MM.1S (cell line): ENCODE measurements around the gene BCL2L11.

ENCODE experiments used
- DNase-seq: peaks from one replicate; pipeline ENCODE4 v3.0.0-alpha.2; 2015
- H2AFZ ChIP-seq: fragments of 300-600 bp; sonication (generic); 2 replicates; pipeline ENCODE4 v1.6.0; 2016; ENCODE audit warnings: antibody characterized with exemption, low read length
- H3F3A ChIP-seq: fragments of 300-600 bp; sonication (generic); 2 replicates; pipeline ENCODE4 v1.6.1; 2016; ENCODE audit warnings: mild to moderate bottlenecking, antibody characterized with exemption, low read length, moderate library complexity, mixed read lengths; ENCODE audit not compliant: insufficient read depth
- H3K27ac ChIP-seq: fragments of 300-600 bp; sonication (generic); 2 replicates; pipeline ENCODE4 v1.5.1; 2016; ENCODE audit warnings: mild to moderate bottlenecking, low read length
- H3K27me3 ChIP-seq: fragments of 300-600 bp; sonication (generic); replicated peaks from 2 replicates; pipeline ENCODE4 v1.6.0; 2016; ENCODE audit warnings: low read length; ENCODE audit not compliant: insufficient read depth
- H3K36me3 ChIP-seq: fragments of 300-600 bp; sonication (generic); replicated peaks from 2 replicates; pipeline ENCODE4 v1.6.1; 2016; ENCODE audit warnings: mild to moderate bottlenecking, low read length, mixed read lengths; ENCODE audit not compliant: insufficient read depth
- H3K4me1 ChIP-seq: fragments of 300-600 bp; sonication (generic); 2 replicates; pipeline ENCODE4 v1.6.1; 2016; ENCODE audit warnings: low read length, mixed read lengths
- H3K4me2 ChIP-seq: fragments of 300-600 bp; sonication (generic); 2 replicates; pipeline ENCODE4 v1.6.0; 2016; ENCODE audit warnings: low read depth, low read length
- H3K4me3 ChIP-seq: fragments of 300-600 bp; sonication (generic); 2 replicates; pipeline ENCODE4 v1.5.1; 2016; ENCODE audit warnings: low read length, mixed read lengths
- H3K79me2 ChIP-seq: fragments of 300-600 bp; sonication (generic); 2 replicates; pipeline ENCODE4 v1.6.1; 2016; ENCODE audit warnings: mixed run types, low read length, mixed read lengths
- H3K9ac ChIP-seq: fragments of 300-600 bp; sonication (generic); 2 replicates; pipeline ENCODE4 v1.6.1; 2016; ENCODE audit warnings: low read length, mixed read lengths
- H3K9me2 ChIP-seq: fragments of 300-600 bp; sonication (generic); replicated peaks from 2 replicates; pipeline ENCODE4 v1.6.1; 2016; ENCODE audit warnings: mild to moderate bottlenecking, low read length, mixed read lengths; ENCODE audit not compliant: insufficient read depth
- H3K9me3 ChIP-seq: fragments of 300-600 bp; sonication (generic); replicated peaks from 2 replicates; pipeline ENCODE4 v1.6.1; 2016; ENCODE audit warnings: mild to moderate bottlenecking, low read length, mixed read lengths; ENCODE audit not compliant: insufficient read depth
- H4K20me1 ChIP-seq: fragments of 300-600 bp; sonication (generic); 2 replicates; pipeline ENCODE4 v1.6.1; 2016; ENCODE audit warnings: mild to moderate bottlenecking, low read length, moderate library complexity, mixed read lengths; ENCODE audit not compliant: insufficient read depth
- EZH2 ChIP-seq: fragments of 300-600 bp; sonication (generic); optimal IDR thresholded peaks from 2 replicates; pipeline ENCODE3; 2017; ENCODE audit warnings: low read depth, mild to moderate bottlenecking, antibody characterized with exemption, low read length, mixed read lengths
- EZH2phosphoT487 ChIP-seq: fragments of 300-600 bp; sonication (generic); IDR thresholded peaks from 2 replicates; pipeline ENCODE4 v1.6.1; 2018; ENCODE audit warnings: antibody characterized with exemption, low read length
- TF ChIP-seq, protein P1 (sequence below): fragments of 300-600 bp; sonication (generic); IDR thresholded peaks from 2 replicates; pipeline ENCODE4 v1.5.1; 2016; ENCODE audit warnings: antibody characterized with exemption, low read length, mixed read lengths

The BCL2L11 gene

DNA sequence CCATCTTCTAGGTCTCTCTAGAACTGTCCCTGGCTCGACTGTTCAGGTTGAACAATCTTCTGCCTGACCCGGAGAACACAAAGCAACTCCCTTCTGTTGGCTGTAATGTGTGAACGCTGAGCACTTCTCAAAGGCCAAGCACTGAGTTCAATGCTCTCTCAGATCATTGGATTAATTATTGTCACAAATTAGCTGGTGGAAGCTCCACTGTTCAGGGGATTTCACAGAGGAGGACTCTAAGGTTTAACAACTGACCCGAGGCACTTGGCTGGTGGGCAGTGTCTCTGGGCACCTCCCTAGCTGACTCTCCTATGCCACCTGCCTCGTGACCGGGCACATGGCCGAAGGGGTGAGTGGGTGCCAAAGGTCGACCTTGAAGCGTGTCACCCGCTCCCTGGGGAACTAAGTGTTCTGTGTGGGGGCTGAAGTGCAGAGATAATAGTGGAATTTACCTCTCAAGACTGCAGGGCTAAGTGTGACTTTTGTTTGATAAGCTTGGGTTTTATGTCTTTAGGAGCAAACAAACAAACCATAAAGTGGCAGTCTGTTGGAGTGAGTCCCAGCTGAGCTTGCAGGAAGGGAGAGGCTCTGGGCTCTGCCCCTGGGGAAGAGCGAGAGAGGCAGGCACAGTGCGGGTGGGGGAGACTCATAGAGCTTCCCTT is 64.8 kb downstream of the BCL2L11 start:
- Histone ChIP-seq H3K27ac (no peak overlapping the region), H3K4me2 (no peak overlapping the region), H4K20me1 (no peaks in the 10 kb centered on the region), H3K27me3 (no peaks in the 10 kb centered on the region), H3K4me1 (no peaks in the 10 kb centered on the region), H3K36me3 (no peaks in the 10 kb centered on the region), H2AFZ (no peak overlapping the region), H3F3A (no peaks in the 10 kb centered on the region), H3K9me2 (no peaks in the 10 kb centered on the region), H3K79me2 (no peaks in the 10 kb centered on the region), H3K4me3 (no peak overlapping the region), H3K9me3 (no peaks in the 10 kb centered on the region), H3K9ac (no peak overlapping the region)
- TF ChIP-seq EZH2 (no peak), EZH2phosphoT487 (no peak)
- TF ChIP-seq, protein P1, sequence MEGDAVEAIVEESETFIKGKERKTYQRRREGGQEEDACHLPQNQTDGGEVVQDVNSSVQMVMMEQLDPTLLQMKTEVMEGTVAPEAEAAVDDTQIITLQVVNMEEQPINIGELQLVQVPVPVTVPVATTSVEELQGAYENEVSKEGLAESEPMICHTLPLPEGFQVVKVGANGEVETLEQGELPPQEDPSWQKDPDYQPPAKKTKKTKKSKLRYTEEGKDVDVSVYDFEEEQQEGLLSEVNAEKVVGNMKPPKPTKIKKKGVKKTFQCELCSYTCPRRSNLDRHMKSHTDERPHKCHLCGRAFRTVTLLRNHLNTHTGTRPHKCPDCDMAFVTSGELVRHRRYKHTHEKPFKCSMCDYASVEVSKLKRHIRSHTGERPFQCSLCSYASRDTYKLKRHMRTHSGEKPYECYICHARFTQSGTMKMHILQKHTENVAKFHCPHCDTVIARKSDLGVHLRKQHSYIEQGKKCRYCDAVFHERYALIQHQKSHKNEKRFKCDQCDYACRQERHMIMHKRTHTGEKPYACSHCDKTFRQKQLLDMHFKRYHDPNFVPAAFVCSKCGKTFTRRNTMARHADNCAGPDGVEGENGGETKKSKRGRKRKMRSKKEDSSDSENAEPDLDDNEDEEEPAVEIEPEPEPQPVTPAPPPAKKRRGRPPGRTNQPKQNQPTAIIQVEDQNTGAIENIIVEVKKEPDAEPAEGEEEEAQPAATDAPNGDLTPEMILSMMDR, result no peak
- no peak for DNase-seq

DNA sequence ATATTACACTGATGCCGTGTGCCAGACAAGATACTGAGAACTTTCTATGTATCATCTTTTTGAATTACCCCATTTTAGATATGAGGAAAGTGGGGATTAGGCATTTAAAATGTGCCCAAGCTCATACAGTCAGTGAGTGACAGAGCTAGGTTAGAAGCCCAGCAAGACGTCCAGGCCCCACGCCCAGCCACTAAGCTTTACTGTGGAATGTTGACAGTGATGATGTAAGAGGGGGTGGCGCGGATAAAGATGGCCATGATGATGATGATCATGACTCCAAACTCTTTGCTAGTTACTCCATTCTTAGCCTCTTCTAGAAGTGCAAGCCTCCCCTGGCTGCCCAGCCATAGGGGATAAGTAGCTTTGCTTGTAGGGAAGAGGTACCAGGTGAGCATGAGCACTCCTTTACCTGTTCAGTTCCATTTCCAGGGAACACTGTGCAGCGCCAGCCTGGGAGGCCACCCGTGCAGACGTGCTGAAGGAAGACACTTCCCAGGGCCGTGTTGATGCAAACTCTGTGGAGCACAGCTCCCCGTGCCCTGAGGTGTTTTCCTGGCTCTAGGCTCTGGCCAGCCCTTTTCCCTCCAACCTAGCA is 65.5 kb downstream of the BCL2L11 start:
- no peak overlapping the region for H3K9ac ChIP-seq
- no peaks in the 10 kb centered on the region for H3F3A ChIP-seq
- H3K4me3 ChIP-seq, result no peak overlapping the region
- no peaks in the 10 kb centered on the region for H3K36me3 ChIP-seq
- TF ChIP-seq EZH2phosphoT487, result no peak
- no peak for TF ChIP-seq EZH2
- TF ChIP-seq, protein P1, result no peak
- H3K79me2 ChIP-seq, result no peaks in the 10 kb centered on the region
- H3K27me3 ChIP-seq, result no peaks in the 10 kb centered on the region
- no peak overlapping the region for H3K4me2 ChIP-seq
- no peak overlapping the region for H2AFZ ChIP-seq
- no peaks in the 10 kb centered on the region for H4K20me1 ChIP-seq
- no peaks in the 10 kb centered on the region for H3K4me1 ChIP-seq
- no peak overlapping the region for H3K27ac ChIP-seq
- DNase-seq, result no peak
- H3K9me3 ChIP-seq, result no peaks in the 10 kb centered on the region
- no peaks in the 10 kb centered on the region for H3K9me2 ChIP-seq

DNA sequence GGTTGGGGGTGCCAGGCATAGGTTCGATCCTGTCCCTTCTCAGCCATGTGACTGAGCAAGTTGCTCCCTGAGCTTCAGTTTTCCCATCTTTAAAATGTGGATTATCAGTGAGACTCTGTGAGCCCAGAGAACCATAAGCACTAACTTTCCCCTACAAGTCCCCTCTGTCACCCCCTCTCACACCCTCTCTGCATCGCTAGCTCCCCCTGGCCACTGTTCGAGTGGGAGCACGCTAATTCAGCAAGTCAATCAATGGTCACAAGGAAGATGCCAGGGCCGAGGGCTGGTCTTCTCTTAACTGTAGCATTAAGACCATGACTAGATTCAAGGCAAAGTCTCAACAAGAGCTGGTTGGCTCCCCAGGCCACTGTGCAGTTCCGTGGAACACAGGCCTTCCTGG is 66.2 kb downstream of the BCL2L11 start:
- no peak for DNase-seq
- H3K4me1 ChIP-seq, result no peaks in the 10 kb centered on the region
- H3K9me2 ChIP-seq, result no peaks in the 10 kb centered on the region
- H2AFZ ChIP-seq, result no peak overlapping the region
- no peak overlapping the region for H3K27ac ChIP-seq
- H3F3A ChIP-seq, result no peaks in the 10 kb centered on the region
- H3K9me3 ChIP-seq, result no peaks in the 10 kb centered on the region
- H3K27me3 ChIP-seq, result no peaks in the 10 kb centered on the region
- TF ChIP-seq, protein P1, result no peak
- TF ChIP-seq EZH2phosphoT487 (no peak), EZH2 (no peak)
- no peak overlapping the region for H3K4me3 ChIP-seq
- H3K79me2 ChIP-seq, result no peaks in the 10 kb centered on the region
- H3K36me3 ChIP-seq, result no peaks in the 10 kb centered on the region
- H3K4me2 ChIP-seq, result no peak overlapping the region
- H4K20me1 ChIP-seq, result no peaks in the 10 kb centered on the region
- no peak overlapping the region for H3K9ac ChIP-seq
